GM21390 (cell line): Measurements from ENCODE around the gene TREML2.
"Not testable (repeated sequence)": the region's sequence is repeated elsewhere in the genome, so short reads cannot be mapped to it uniquely, and the experiment has no call there.

Source experiments
- ATAC-seq: cut with Tn5 transposase; IDR thresholded peaks from one replicate; pipeline ENCODE4 v1.9.1; 2021; ENCODE audit not compliant: unreplicated experiment

The TREML2 gene

DNA sequence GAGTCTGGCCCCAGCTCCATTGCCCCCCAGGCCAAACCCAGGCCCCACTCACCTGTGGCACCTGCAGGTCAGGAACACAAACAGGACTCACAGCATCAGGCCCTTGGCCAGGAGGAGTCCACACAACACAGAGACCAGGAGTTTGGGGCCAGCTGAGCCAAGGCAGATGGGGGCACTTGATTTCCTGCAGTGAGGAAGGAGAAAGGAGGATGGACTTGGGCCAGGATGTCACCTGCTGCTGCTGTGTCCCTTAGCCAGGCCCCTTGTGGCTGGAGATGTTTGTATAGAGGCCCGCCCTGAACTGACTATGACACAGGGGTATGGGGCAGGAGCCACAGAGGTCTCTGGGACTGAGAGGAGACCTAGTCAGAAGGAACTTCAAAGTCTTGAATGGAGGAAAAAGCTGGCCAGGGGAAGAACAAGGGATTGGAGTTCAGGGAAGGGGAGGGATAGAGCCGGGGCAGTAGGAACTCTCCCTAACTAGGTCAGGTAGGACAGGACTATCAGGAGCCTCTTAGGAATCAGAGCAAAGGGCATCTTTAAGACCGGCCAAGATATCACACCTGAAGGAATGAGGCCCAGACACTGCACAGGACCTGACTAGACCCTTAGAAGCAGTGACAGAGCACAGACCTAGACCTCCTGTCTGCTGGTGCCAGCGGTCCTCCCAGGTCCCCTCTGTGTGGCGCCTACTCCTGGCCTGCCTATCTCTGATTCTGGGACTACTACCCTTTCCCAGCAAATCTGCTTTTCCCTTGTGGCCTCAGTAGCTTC, 8.8 kb upstream of the TREML2 start:
- ATAC-seq = no peak

DNA sequence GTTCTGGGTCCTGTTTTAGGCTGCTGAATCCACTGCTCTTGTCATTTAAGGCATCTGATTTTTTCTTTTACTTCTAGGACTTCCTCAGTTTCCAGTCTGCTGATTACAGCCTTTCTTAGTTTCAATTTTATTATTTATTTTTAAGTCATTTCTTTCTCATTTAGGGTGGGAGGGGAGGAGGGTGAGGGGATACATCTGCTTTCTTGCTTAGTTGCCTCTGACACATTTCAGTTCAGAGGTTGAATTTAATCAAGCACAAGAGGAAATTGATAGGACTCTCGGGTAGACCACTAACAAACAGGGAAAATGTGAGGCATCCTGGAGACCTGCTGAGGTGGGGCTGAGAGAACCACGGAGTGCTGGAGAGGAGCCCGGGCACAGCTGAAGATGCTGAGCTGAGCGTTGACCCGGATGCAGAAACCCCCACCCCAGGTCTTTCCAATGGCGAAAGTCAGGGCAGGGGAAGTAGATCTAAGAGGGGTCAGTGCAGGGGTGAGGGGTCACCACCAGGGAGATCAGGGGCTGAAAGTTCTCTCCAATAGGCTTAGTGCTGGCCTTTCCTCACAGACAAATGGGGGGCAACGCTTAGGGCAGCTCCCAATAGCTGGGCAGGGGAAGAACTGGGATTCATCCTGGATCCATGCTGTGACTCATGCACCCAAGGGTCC, 7.6 kb upstream of the TREML2 start:
- ATAC-seq = no peak

- ATAC-seq = no peak
These were observed 3.2 kb upstream of the TREML2 start for GRCh38 chr6:41204156-41204555.

- no peak for ATAC-seq
These were observed 820 bp upstream of the TREML2 start for GRCh38 chr6:41201764-41202173.

DNA sequence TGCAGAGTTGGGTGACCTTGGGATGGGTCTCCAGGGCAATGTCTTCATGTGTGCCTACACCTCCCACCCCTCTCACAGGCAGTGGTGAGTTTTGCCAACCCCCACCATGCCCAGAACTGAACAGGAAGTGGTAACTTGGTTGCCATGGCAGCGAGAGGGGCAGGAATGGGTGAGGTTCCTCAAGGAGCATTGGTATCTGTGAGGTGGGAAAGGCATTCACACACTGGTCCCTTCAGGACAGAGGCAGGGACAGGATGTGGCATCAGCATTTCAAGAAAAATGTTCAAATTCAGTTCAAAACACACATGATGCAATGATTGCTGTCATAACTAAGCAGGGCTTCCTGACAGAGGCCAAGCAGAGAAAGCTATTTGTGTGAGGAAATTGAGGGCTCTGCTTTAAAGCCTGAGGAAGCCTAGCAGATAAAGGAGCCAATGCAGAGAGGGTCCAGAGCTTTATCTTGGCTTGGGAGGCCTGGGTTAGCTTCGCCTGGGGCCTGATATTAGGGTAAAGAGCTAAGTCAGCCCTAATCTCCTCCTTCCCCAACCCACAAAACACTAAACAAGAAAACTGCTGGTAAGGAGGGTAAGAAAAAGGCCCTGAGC, 551 bp downstream of the TREML2 start:
- peak; percentile 35 for ATAC-seq

DNA sequence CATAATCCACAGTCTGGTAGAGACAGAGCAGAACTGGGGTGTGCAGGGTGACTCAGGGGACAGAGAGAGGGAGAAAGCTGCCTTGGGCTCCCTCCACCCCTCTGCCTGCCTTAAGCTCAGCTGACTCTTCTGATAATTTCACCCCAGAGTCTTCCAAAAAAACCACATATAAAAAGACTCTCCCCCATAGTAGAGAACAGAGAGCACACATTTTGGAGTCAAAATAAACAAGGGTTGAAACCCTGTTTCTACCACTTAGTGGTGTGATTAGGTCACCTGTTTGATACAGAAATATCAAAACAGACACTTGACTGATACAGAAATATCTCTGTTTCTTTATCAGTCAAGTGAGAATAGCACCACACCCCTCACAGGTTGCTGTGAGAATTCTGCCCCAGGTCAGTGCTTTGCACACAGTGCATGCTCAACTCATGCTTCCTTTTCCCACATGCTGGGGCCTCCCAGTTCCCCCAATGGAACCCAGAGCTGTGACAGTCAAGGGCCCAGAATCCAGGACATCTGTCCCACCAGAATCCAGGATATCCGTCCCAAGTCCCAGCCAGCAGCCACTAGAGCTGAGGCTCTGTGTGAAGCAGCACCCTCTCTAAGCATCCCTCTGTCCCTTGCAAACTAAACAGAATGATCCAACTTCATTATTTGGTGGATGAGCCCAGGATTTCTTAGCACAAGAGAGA, 1.2 kb downstream of the TREML2 start:
- ATAC-seq = peak; percentile 64

DNA sequence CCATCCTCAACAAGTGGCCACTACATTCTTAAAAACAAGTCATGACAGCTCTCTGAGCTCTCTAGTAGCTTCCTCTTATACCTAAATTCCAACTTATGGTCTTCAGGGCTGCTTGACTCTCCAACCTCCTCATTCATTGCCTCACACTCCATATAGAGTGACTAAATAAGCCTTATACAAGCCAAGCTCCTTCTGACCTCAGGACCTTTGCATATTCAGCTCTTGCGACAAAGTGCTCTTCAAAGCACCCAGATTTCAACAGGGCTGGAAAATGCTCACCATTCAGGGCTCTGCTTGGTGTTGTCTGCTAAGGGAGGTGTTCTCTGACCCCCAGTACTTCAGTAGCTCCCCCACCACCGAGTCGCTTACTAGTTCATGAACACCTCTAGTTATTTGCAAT, 3.7 kb downstream of the TREML2 start:
- no peak for ATAC-seq

DNA sequence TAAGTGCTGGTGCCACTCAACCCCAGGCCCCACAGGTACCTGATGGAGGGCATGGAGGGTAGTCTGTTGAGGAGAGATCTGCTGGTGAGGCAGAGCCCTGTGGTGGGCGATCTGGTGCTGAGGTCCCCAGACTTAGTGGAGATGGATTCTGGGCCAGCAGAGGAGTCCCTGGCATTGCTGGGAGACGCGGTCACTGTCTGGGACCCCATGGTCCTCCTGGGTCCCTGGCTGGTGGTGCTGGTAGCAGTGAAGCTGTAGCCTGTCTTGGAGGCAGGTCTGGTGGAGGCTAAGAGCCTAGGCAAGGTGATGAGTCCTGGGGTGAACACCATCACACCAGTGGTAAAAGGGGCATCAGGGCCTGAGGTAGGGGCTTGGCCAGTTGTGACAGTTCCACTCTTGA, 6.6 kb downstream of the TREML2 start:
- no peak for ATAC-seq

DNA sequence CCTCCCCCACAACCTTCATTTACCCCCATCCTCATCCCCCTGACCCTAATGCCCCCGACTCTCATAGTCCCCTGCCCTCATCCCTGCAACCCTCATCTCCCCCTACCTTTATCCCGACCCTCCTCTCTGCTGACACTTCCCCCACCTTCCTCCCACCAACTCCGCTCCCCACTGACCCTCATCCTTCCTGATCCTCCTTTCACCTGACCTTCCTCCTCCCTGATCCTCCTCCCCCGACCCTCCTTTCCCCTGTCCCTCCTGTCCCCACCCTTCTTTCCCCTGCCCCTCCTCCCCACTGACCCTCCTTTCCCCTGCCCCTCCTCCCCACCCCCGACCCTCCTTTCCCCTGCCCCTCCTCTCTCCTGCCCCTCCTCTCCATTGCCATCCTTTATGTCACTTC, 7.1 kb downstream of the TREML2 start:
- no peak for ATAC-seq

GRCh38 chr6:41193171-41193734, 7.7 kb downstream of the TREML2 start:
- no peak for ATAC-seq

- no peak for ATAC-seq
These were observed 9.4 kb downstream of the TREML2 start for GRCh38 chr6:41191569-41191968.

DNA sequence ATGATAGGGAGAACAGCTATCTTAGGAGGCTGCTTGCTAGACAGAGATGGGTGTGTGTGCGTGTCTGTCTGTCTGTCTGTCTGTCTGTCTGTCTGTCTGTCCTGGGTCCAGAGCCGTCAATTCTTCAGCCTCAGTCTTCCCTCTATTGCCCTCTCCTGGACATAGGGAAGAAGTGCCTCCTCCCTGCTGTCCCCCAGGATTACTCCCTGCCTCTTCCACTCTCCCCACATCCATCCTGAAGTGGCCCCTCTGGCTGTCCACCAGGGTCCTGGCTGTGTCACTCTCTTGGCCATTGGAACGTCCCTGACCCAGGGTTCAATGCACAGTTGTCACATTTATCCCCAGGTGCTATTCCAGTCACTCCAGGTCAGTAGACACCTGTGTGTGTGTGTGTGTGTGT, 10.2 kb downstream of the TREML2 start:
- no peak for ATAC-seq

- ATAC-seq = no peak
These were observed 11.0 kb downstream of the TREML2 start for GRCh38 chr6:41189967-41190366.

DNA sequence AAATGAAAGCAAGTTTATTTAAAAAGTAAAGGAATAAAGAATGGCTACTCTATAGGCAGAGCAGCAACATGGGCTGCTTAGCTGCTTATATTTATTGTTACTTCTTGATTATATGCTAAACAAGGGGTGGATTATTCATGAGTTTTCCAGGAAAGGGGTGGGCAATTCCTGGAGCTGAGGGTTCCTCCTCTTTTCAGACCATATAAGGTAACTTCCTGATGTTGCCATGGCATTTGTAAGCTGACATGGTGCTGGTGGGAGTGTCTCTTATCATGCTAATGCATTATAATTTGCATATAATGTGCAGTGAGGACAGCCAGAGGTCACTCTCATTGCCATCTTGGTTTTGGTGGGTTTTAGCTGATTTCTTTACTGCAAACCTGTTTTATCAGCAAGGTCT, 11.9 kb downstream of the TREML2 start:
- not testable (repeated sequence) for ATAC-seq

DNA sequence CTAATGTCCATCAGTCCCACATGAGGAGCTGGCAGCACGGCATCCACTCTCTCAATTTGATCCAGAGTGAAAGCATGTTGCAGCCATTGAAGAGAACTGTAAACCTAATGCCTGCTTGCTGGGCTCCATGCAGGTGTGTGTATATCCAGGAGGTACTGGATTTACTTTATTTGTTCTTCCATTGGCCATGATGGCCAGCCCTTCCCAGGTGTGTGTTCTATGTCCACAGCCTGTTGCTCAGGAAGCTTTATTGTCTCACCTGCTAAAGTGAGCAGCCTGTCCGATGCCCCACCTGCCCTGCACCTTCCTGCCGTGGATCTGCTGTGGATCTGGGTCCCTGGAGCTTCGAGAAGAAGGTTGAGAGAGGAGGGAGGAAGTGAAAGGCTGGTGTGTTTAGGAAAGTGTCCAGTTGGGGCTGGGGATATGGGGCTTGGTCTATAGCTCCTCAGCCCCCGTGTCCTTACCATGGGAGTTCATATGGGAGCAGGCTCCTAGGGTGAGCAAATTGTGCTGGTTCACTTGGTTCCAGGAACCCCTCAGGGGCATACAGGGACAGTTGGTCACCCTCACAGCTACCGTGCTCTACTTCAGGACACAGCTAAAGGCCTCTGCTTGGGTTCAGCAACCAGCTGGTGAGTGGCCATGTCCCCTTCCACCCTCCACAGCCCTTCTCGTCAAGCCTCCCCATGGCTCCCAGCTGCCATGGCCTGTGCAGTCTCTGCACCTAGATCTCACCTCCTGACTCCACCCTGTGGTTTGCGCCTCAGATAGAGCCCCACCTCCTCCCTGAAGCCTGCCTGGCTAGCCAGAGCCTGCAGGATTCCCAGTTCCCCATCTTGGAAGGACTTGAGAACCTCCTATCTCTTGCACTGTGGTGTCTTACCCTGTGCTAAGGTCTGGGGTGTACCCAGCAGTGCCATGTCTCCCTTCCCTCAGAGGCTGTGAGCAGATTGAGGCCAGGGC, 12.7 kb downstream of the TREML2 start:
- no peak for ATAC-seq

DNA sequence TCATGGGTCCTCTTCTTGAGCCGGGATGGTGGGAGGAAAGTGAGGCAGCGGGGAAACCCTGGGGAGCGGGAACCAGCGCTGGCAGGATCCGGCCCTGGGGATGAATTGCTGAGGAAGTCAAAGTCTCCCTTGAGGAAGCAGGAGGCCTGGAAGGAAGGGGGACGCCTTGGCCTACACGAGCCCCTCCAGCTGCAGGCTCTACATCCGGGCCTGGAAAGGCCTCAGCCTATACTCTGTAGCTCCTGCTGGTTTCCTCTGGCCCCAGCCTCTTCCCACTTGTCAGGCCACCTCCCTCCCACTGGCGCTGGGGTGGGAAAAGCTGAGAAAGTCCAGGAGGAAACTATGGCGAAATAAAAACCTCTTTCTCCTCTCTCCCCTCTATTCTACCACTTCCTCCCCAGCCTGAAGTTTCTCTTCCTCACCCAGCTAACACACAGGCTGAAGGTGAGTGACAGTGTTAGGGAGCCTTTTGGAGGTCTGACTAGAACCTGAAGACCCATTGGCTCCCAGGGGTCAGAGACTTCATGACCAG, 14.9 kb downstream of the TREML2 start:
- ATAC-seq = no peak

GRCh38 chr6:41184761-41185160, 16.2 kb downstream of the TREML2 start:
- no peak for ATAC-seq

DNA sequence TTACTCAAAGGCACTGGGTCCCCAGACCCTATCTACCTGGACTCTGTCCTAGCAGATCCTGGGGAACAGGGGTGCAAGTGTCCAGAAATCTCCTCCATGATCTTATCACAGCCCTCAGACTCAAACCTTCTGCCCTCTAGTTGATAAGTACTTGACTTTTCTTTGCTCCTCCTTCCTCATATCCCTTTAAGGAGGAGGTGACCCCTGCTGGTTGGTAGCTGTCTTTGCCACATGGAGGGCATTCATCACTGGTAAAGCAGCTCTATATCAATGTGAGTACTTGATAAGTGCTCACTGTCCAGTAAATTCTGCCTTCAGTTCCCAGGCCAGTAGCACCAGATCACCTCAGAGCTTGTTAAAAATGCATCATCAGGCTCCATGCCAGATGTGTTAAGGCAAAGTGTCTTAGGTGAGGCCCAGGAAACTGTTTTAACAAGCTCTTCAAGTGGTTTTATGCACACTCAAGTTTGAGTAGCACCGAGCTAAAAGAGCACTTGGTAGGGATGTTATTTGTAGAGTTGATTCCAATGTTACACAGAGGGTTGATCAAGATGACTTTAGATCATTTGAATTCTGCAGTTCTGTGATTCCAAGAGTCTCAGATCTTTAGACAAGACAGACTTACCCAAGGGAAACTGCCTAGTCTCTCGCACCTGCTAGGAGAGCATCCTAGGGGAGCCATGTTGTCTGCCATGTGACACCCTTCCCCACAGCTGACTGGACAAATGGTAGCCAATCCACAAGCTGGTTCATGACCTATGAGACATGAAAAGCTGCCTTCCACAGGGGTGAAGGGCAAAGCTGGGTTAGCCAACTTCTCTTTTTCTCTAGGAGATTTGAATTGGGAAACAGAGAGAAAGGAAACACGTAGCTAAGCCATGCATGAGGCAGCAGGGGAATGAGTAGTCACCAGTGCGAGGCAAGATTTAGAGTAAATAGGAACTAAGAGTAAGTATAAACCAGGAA, 18.6 kb downstream of the TREML2 start:
- peak; percentile 61 for ATAC-seq

GRCh38 chr6:41181566-41181965, 19.4 kb downstream of the TREML2 start:
- no peak for ATAC-seq
